ENCODE data around the gene TMEM107. TPM values are rescaled to one million over a fixed set of nuclear protein-coding genes. Genes with fewer than 3 reads are reported as not detected.

The TMEM107 gene
- total RNA-seq, 1 experiment from 2014 or later, result 30.1 TPM

DNA sequence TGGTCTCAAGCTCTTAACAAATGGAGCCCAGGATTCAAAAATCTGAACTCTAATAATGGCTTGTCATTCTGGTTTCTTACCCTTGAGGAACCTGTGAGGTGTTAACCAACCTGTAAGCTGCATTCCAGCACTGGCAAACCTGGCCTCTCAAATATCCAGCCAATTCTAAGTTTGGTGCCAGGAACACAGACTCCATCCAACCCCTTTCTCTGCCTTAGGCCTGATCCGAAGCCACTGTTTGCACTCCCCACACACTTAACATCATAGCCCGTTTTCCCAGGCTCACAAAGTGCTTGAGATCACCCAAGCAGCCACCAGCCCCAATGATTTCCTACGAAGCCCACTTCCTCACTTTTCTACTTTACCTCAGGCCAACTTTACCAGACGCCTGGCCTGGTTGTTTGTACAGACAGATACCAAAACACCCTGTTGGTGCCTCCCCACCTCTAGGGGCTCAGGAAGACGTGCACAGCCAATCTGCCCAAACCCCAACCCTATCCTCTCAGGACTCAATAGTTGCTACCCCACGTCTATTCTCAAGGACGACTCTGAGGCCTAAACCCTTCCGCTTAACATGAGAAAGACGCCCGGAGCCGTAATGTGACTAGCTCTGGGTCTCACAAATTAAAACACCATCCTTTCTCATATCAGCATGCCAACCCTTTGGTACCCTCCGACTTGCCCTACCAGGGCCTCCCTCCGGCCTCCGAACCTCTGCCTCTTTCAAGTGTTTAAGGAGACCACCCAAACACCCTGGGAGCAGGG, 20.8 kb downstream of the TMEM107 start:
- Histone ChIP-seq H3K4me2 (ENCODE audit: low read length) (peak overlapping the region; percentile 100), H3K27me3 (ENCODE audit: insufficient read depth, low read length) (no peaks in the 10 kb centered on the region), H3K36me3 (ENCODE audit: control insufficient read depth in 1 of 2, insufficient read depth in 2 of 2, low read length in 2 of 2) (peaks cover 4 to 14% of the 10 kb centered on the region in 2 experiments; a peak in 3 of 4 replicates), H3K4me1 (ENCODE audit: control insufficient read depth in 1 of 2, insufficient read depth in 2 of 2, low read length in 2 of 2) (peaks cover 48 to 94% of the 10 kb centered on the region in 2 experiments), H3K4me3 (replicated peaks in 1 of 2; ENCODE audit: low read depth in 1 of 2, low read length in 2 of 2) (peak overlapping the region; percentile 87 to 95), H3K79me2 (ENCODE audit: insufficient read depth, low read length) (peaks cover 61% of the 10 kb centered on the region), H3K9me2 (ENCODE audit: insufficient read depth) (no peaks in the 10 kb centered on the region), H4K20me1 (ENCODE audit: insufficient read depth) (no peaks in the 10 kb centered on the region), H2AFZ (ENCODE audit: low read depth, low read length, poor library complexity, severe bottlenecking) (no peak overlapping the region), H3K27ac (ENCODE audit: low read depth, low read length) (peak overlapping the region; percentile 56), H3K9ac (ENCODE audit: low read length) (peak overlapping the region; percentile 99), H3K9me3 (ENCODE audit: control insufficient read depth in 1 of 2, insufficient read depth in 1 of 2, low read depth in 1 of 2, low read length in 2 of 2) (no peaks in the 10 kb centered on the region)
- TSS peak; percentile 59 for BruUV-seq (replicated peaks)
- POLR2A ChIA-PET, result interaction anchor here (1.2 to 9.4 kb wide), 4 partner anchors 17 to 71 kb away, joined by 3 to 95 read pairs (median 10); partner anchors contain the start of gene ALOXE3
- CTCF ChIA-PET, result interaction anchor here (1.2 kb wide), 1 partner anchor 16 kb away, joined by 4 read pairs; no protein-coding TSS in a partner anchor
- DNase-seq (ENCODE audit: low read depth, low spot score) (no peak), ATAC-seq (no peak)
- intact Hi-C loops (cut with micrococcal nuclease), result no loop called here
- TF ChIP-seq, protein P1, sequence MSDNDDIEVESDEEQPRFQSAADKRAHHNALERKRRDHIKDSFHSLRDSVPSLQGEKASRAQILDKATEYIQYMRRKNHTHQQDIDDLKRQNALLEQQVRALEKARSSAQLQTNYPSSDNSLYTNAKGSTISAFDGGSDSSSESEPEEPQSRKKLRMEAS (IDR thresholded peaks at IDR 0.05), result no peak
- TF ChIP-seq CBX3 (IDR thresholded peaks at IDR 0.05; ENCODE audit: low read depth), result no peak
- TF ChIP-seq POLR2AphosphoS5 (IDR thresholded peaks at IDR 0.05; ENCODE audit: low read depth, low read length), result no peak
- TF ChIP-seq TCF7L2 (IDR thresholded peaks at IDR 0.05; ENCODE audit: borderline replicate concordance, extremely low read depth, insufficient read depth, insufficient read length), result no peak
- TF ChIP-seq, protein P2, sequence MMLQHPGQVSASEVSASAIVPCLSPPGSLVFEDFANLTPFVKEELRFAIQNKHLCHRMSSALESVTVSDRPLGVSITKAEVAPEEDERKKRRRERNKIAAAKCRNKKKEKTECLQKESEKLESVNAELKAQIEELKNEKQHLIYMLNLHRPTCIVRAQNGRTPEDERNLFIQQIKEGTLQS (IDR thresholded peaks at IDR 0.05), result no peak
- TF ChIP-seq EZH2 (IDR thresholded peaks at IDR 0.05), result no peak
- TF ChIP-seq JUND (IDR thresholded peaks at IDR 0.05), result no peak
- no peak for TF ChIP-seq SIN3A (IDR thresholded peaks at IDR 0.05; ENCODE audit: low read depth)
- TF ChIP-seq, protein P3, sequence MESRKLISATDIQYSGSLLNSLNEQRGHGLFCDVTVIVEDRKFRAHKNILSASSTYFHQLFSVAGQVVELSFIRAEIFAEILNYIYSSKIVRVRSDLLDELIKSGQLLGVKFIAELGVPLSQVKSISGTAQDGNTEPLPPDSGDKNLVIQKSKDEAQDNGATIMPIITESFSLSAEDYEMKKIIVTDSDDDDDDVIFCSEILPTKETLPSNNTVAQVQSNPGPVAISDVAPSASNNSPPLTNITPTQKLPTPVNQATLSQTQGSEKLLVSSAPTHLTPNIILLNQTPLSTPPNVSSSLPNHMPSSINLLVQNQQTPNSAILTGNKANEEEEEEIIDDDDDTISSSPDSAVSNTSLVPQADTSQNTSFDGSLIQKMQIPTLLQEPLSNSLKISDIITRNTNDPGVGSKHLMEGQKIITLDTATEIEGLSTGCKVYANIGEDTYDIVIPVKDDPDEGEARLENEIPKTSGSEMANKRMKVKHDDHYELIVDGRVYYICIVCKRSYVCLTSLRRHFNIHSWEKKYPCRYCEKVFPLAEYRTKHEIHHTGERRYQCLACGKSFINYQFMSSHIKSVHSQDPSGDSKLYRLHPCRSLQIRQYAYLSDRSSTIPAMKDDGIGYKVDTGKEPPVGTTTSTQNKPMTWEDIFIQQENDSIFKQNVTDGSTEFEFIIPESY (IDR thresholded peaks at IDR 0.05; ENCODE audit: extremely low read depth, insufficient replicate concordance, low read length), result no peak
- TF ChIP-seq EZH2phosphoT487 (IDR thresholded peaks at IDR 0.05; ENCODE audit: borderline replicate concordance), result no peak
- TF ChIP-seq, protein P4, sequence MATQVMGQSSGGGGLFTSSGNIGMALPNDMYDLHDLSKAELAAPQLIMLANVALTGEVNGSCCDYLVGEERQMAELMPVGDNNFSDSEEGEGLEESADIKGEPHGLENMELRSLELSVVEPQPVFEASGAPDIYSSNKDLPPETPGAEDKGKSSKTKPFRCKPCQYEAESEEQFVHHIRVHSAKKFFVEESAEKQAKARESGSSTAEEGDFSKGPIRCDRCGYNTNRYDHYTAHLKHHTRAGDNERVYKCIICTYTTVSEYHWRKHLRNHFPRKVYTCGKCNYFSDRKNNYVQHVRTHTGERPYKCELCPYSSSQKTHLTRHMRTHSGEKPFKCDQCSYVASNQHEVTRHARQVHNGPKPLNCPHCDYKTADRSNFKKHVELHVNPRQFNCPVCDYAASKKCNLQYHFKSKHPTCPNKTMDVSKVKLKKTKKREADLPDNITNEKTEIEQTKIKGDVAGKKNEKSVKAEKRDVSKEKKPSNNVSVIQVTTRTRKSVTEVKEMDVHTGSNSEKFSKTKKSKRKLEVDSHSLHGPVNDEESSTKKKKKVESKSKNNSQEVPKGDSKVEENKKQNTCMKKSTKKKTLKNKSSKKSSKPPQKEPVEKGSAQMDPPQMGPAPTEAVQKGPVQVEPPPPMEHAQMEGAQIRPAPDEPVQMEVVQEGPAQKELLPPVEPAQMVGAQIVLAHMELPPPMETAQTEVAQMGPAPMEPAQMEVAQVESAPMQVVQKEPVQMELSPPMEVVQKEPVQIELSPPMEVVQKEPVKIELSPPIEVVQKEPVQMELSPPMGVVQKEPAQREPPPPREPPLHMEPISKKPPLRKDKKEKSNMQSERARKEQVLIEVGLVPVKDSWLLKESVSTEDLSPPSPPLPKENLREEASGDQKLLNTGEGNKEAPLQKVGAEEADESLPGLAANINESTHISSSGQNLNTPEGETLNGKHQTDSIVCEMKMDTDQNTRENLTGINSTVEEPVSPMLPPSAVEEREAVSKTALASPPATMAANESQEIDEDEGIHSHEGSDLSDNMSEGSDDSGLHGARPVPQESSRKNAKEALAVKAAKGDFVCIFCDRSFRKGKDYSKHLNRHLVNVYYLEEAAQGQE (IDR thresholded peaks at IDR 0.05; ENCODE audit: low read depth), result no peak
- TF ChIP-seq, protein P5, sequence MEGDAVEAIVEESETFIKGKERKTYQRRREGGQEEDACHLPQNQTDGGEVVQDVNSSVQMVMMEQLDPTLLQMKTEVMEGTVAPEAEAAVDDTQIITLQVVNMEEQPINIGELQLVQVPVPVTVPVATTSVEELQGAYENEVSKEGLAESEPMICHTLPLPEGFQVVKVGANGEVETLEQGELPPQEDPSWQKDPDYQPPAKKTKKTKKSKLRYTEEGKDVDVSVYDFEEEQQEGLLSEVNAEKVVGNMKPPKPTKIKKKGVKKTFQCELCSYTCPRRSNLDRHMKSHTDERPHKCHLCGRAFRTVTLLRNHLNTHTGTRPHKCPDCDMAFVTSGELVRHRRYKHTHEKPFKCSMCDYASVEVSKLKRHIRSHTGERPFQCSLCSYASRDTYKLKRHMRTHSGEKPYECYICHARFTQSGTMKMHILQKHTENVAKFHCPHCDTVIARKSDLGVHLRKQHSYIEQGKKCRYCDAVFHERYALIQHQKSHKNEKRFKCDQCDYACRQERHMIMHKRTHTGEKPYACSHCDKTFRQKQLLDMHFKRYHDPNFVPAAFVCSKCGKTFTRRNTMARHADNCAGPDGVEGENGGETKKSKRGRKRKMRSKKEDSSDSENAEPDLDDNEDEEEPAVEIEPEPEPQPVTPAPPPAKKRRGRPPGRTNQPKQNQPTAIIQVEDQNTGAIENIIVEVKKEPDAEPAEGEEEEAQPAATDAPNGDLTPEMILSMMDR (IDR thresholded peaks at IDR 0.05 in 2 of 3, conservative IDR thresholded peaks at IDR 0.05 in 1 of 3; ENCODE audit: borderline replicate concordance in 1 of 3, insufficient read depth in 1 of 3, low read depth in 2 of 3, low read length in 2 of 3), result no peak
- RAD21 ChIA-PET (ENCODE audit: low non-redundant PET in 1 of 2, low total read pairs in 2 of 2, uncharacterized antibody in 2 of 2, unreplicated experiment in 2 of 2), result no interaction called here
